HEK293 (cell line): Measurements from ENCODE around the gene PTX4.

ENCODE experiments used
- CTCF ChIP-seq: fragments of 450-650 bp; formaldehyde crosslinking; IDR thresholded peaks from 2 replicates; pipeline ENCODE4 v1.5.1; 2016; ENCODE audit warnings: missing biosample characterization, missing genetic modification characterization
- PRDM6 ChIP-seq: fragments of 450-650 bp; formaldehyde crosslinking; IDR thresholded peaks from 2 replicates; pipeline ENCODE4 v1.5.1; 2017; ENCODE audit warnings: missing biosample characterization, missing genetic modification characterization
- ZNF398 ChIP-seq: fragments of 450-650 bp; formaldehyde crosslinking; IDR thresholded peaks from 2 replicates; pipeline ENCODE4 v1.5.1; 2017; ENCODE audit warnings: missing biosample characterization, missing genetic modification characterization
- ZNF561 ChIP-seq: fragments of 450-650 bp; IDR thresholded peaks from 2 replicates; pipeline ENCODE4 v1.5.1; 2018; ENCODE audit warnings: missing biosample characterization, missing genetic modification characterization, borderline replicate concordance
- ZNF596 ChIP-seq: fragments of 450-650 bp; IDR thresholded peaks from 2 replicates; pipeline ENCODE4 v1.5.0; 2018; ENCODE audit warnings: missing biosample characterization, mild to moderate bottlenecking, missing genetic modification characterization, moderate library complexity

- no peak for TF ChIP-seq CTCF (tag by site-specific recombination)
- TF ChIP-seq ZNF398 (tag by site-specific recombination), result no peak
- TF ChIP-seq ZNF561, result no peak
- TF ChIP-seq PRDM6 (tag by site-specific recombination), result no peak
- TF ChIP-seq ZNF596 (tag by site-specific recombination), result no peak
Measured at GRCh38 chr16:1448536-1449116, 40.1 kb downstream of the PTX4 start.
